HepG2 (cell line): Measurements from ENCODE around the gene TIAM2. TPM values are rescaled to one million over a fixed set of nuclear protein-coding genes. Genes with fewer than 3 reads are reported as not detected.

Source experiments
- DNMT1 ChIP-seq: sonication (generic); formaldehyde crosslinking; IDR thresholded peaks from 2 replicates; pipeline ENCODE4 v1.5.1; 2020; ENCODE audit warnings: mild to moderate bottlenecking, missing genetic modification reagents
- GLI4 ChIP-seq: sonication (generic); formaldehyde crosslinking; IDR thresholded peaks from 2 replicates; pipeline ENCODE4 v1.5.1; 2020; ENCODE audit warnings: missing genetic modification reagents, mild to moderate bottlenecking, moderate library complexity, borderline replicate concordance
- HCFC1 ChIP-seq: fragments of 150-350 bp; IDR thresholded peaks from 2 replicates; pipeline ENCODE4 v1.6.1; 2014; ENCODE audit warnings: low read depth, low read length
- HDAC2 ChIP-seq: sonication (generic); formaldehyde crosslinking; IDR thresholded peaks from 2 replicates; pipeline ENCODE4 v1.4.0; 2020; ENCODE audit warnings: missing genetic modification reagents
- JUNB ChIP-seq: sonication (generic); formaldehyde crosslinking; IDR thresholded peaks from 2 replicates; pipeline ENCODE4 v1.8.0; 2022; ENCODE audit warnings: missing genetic modification reagents, mild to moderate bottlenecking, borderline replicate concordance
- MEF2D ChIP-seq: sonication (generic); formaldehyde crosslinking; IDR thresholded peaks from 2 replicates; pipeline ENCODE4 v1.5.1; 2020; ENCODE audit warnings: mild to moderate bottlenecking, missing genetic modification reagents
- MEIS2 ChIP-seq: sonication (generic); formaldehyde crosslinking; IDR thresholded peaks from 2 replicates; pipeline ENCODE4 v1.9.0; 2021; ENCODE audit warnings: mild to moderate bottlenecking, missing genetic modification reagents
- MTA1 ChIP-seq: sonication (generic); formaldehyde crosslinking; IDR thresholded peaks from 2 replicates; pipeline ENCODE4 v1.4.0; 2020; ENCODE audit warnings: missing genetic modification reagents, mild to moderate bottlenecking, borderline replicate concordance
- MTF2 ChIP-seq: sonication (generic); formaldehyde crosslinking; IDR thresholded peaks from 2 replicates; pipeline ENCODE4 v1.5.0; 2020; ENCODE audit warnings: missing genetic modification reagents, borderline replicate concordance
- RORA ChIP-seq: sonication (generic); formaldehyde crosslinking; IDR thresholded peaks from 2 replicates; pipeline ENCODE4 v1.5.0; 2020; ENCODE audit warnings: mild to moderate bottlenecking, missing genetic modification reagents, moderate library complexity
- SNAPC4 ChIP-seq: sonication (generic); formaldehyde crosslinking; IDR thresholded peaks from 2 replicates; pipeline ENCODE4 v1.4.0; 2020; ENCODE audit warnings: mild to moderate bottlenecking, missing genetic modification reagents
- ZBTB40 ChIP-seq, 2 experiments: fragments of 450-650 bp in 1 of 2; sonication (generic) in 1 of 2; formaldehyde crosslinking in 1 of 2; IDR thresholded peaks; 2 replicates each; pipeline versions ENCODE4 v1.6.1 to v1.8.0; 2016 to 2022; ENCODE audit warnings: antibody characterized with exemption in 1 of 2, mild to moderate bottlenecking in 1 of 2, missing genetic modification reagents in 1 of 2
- ZFP36 ChIP-seq: fragments of 150-350 bp; IDR thresholded peaks from 2 replicates; pipeline ENCODE4 v1.6.1; 2018; ENCODE audit warnings: borderline replicate concordance, low read length, low read depth; ENCODE audit not compliant: partially characterized antibody
- ZNF234 ChIP-seq: sonication (generic); formaldehyde crosslinking; conservative IDR thresholded peaks from 2 replicates; pipeline ENCODE4 v1.5.1; 2020; ENCODE audit warnings: mild to moderate bottlenecking, missing genetic modification reagents
- ZNF879 ChIP-seq: sonication (generic); formaldehyde crosslinking; IDR thresholded peaks from 2 replicates; pipeline ENCODE4 v1.8.1; 2023; ENCODE audit warnings: missing genetic modification reagents
- polyA plus RNA-seq, 8 experiments: library from polyadenylated mRNA; depleted of rRNA in 3 of 8; stranded (reverse) in 7 of 8; unstranded in 1 of 8; fragments of >200 nt; fragmentation: Illumina TruSeq in 4 of 8; extraction: Trizol in 4 of 8; gene quantifications; 2 replicates each; pipeline versions ENCODE4 v1.2.1 to v1.2.3, GENCODE V29; 2011 to 2016; ENCODE audit warnings: low read depth in 4 of 8, missing spikeins in 1 of 8, mixed read lengths in 1 of 8; ENCODE audit not compliant: insufficient read depth in 1 of 8
- total RNA-seq, 5 experiments: library from RNA; depleted of rRNA; stranded (reverse); fragments of >200 nt; fragmentation: Illumina TruSeq; extraction: Trizol; gene quantifications; 2 replicates each; pipeline ENCODE4 v1.2.3, GENCODE V29; 2016; ENCODE audit warnings: low read depth in 1 of 5

TIAM2 gene
- total and polyA plus RNA-seq, 2 of the 13 experiments (the other 11 are each of a cell fraction or from before 2014, with no cell fraction given) = 4.1 to 4.5 TPM

- no peak for TF ChIP-seq ZBTB40 (IDR thresholded peaks at IDR 0.05)
- TF ChIP-seq ZBTB40 (CRISPR knock-in tag; IDR thresholded peaks at IDR 0.05) = no peak
- TF ChIP-seq JUNB (CRISPR knock-in tag) = no peak
- no peak for TF ChIP-seq GLI4 (CRISPR knock-in tag)
- TF ChIP-seq DNMT1 (CRISPR knock-in tag) = 0 out of 2 replicates have a peak, but pooled peaks have one; percentile 67
- TF ChIP-seq HCFC1 = no peak
- TF ChIP-seq ZFP36 = no peak
- no peak for TF ChIP-seq SNAPC4 (CRISPR knock-in tag)
- no peak for TF ChIP-seq RORA (CRISPR knock-in tag)
- no peak for TF ChIP-seq HDAC2
- no peak for TF ChIP-seq ZNF879 (CRISPR knock-in tag)
- peak; percentile 86 for TF ChIP-seq MTF2 (CRISPR knock-in tag)
- peak; percentile 31; the same call in 1 of the 2 replicates for TF ChIP-seq MEIS2 (CRISPR knock-in tag)
- 0 out of 2 replicates have a peak, but pooled peaks have one; percentile 29 for TF ChIP-seq MEF2D (CRISPR knock-in tag)
- no peak for TF ChIP-seq MTA1 (CRISPR knock-in tag)
- TF ChIP-seq ZNF234 = no peak
These were observed at the start of gene TIAM2 (continued) for GRCh38 chr6:154995254-154996015.
